H1 (cell line): Measurements from ENCODE around the gene SH3TC2. TPM values are rescaled to one million over a fixed set of nuclear protein-coding genes. Genes with fewer than 3 reads are reported as not detected.
A peak's percentile ranks its signal among the peaks of the same experiment; 100 is the strongest.

Experiments
- RAD21 ChIP-seq, 2 experiments: IDR thresholded peaks in 1 of 2; conservative IDR thresholded peaks in 1 of 2; 2 replicates each; pipeline ENCODE4 v1.6.1; 2011; ENCODE audit warnings: low read depth in 2 of 2, low read length in 2 of 2, improper control_type of control experiment in 1 of 2, inconsistent platforms in 1 of 2, mild to moderate bottlenecking in 1 of 2, moderate library complexity in 1 of 2
- RXRA ChIP-seq: IDR thresholded peaks from 2 replicates; pipeline ENCODE4 v1.6.1; 2011; ENCODE audit warnings: low read depth, mild to moderate bottlenecking, low read length, moderate library complexity; ENCODE audit not compliant: insufficient read depth
- YY1 ChIP-seq: IDR thresholded peaks from 2 replicates; pipeline ENCODE4 v1.6.1; 2011; ENCODE audit warnings: low read depth, mild to moderate bottlenecking, low read length
- polyA plus RNA-seq, 7 experiments: library from polyadenylated mRNA; depleted of rRNA in 3 of 7; stranded (reverse) in 5 of 7; unstranded in 2 of 7; fragments of >200 nt in 5 of 7; fragments of 200-250 nt in 2 of 7; gene quantifications; 1 replicate in 5 of 7; 2 replicates in 1 of 7; 4 replicates in 1 of 7; pipeline versions ENCODE4 v1.2.1 to v1.2.3, GENCODE V29; 2011 to 2013; ENCODE audit warnings: missing spikeins in 2 of 7, mixed read lengths in 2 of 7
- total RNA-seq: library from RNA; stranded (reverse); fragmentation: NEBNext Ultra II Directional; extraction: Animal tissue kit (Norgen Biotek cat#: 25700); gene quantifications from 2 replicates; pipeline ENCODE4 v1.2.1, GENCODE V29; 2021

SH3TC2 gene
- total and polyA plus RNA-seq, 2 of the 8 experiments (the other 6 are each of a cell fraction or from before 2014, with no cell fraction given) = 0.11 to 0.80 TPM

DNA sequence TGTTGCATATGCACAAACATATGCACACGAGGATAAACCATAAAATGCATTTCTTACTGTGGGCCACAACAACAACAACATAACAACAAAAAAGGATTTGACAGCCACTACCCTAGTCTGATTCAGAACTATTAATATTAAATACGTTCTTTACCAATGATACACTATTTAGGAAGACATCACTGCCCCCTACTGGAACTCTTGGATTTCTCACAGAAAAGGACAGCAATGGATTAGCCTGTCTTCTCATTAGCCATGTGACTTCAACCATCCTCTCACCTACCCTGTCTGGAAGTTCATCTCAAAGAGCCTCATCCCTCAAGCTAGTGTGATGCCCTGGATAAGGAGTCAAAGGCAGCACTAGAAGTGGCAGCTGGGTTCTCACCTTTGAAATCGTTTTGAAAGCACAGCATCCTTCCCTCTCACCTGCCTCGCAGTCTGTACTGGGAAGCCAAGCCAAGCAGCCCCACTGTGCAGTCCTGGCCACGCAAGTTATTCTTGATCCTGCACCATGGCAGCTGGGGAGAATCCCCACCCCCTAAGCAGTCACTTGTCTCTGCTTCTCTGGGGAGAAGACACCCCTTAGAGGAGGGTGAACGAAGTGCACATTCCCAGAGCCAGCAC lies 64.6 kb downstream of the SH3TC2 start (continued):
- TF ChIP-seq RAD21 (IDR thresholded peaks at IDR 0.05 in 1 of 2, conservative IDR thresholded peaks at IDR 0.05 in 1 of 2; ENCODE audit: low read depth in 2 of 2, low read length in 2 of 2) (peak; percentile 70 to 74), YY1 (no peak), RXRA (no peak)
